Muscle layer of colon (tissue), 2 donors: ENCODE results near the gene HS2ST1.

Experiments used
- H3K27ac ChIP-seq: one replicate; pipeline ENCODE4 v1.7.0; 2013; ENCODE audit warnings: low read depth, mild to moderate bottlenecking, low read length, moderate library complexity
- H3K27me3 ChIP-seq, 2 donors: one replicate each; pipeline ENCODE4 v1.7.0; 2013; ENCODE audit warnings: low read length in 2 of 2, mild to moderate bottlenecking in 2 of 2; ENCODE audit not compliant: insufficient read depth in 2 of 2, control insufficient read depth in 1 of 2
- H3K36me3 ChIP-seq: one replicate; pipeline ENCODE4 v1.7.0; 2013; ENCODE audit warnings: mild to moderate bottlenecking, low read length; ENCODE audit not compliant: insufficient read depth
- H3K4me1 ChIP-seq: one replicate; pipeline ENCODE4 v1.7.0; 2013; ENCODE audit warnings: mild to moderate bottlenecking, low read length; ENCODE audit not compliant: insufficient read depth
- H3K4me3 ChIP-seq, 2 donors: one replicate each; pipeline ENCODE4 v1.7.0; 2013; ENCODE audit warnings: low read length in 2 of 2, low read depth in 1 of 2, mild to moderate bottlenecking in 1 of 2, moderate library complexity in 1 of 2
- H3K9ac ChIP-seq: one replicate; pipeline ENCODE4 v1.7.0; 2013; ENCODE audit warnings: low read length
- H3K9me3 ChIP-seq: one replicate; pipeline ENCODE4 v1.7.0; 2013; ENCODE audit warnings: mild to moderate bottlenecking, low read length
- donor health status: abdominal sarcoma.
- donor health status: Adenocarcinoma of cecum.

HS2ST1 gene

DNA sequence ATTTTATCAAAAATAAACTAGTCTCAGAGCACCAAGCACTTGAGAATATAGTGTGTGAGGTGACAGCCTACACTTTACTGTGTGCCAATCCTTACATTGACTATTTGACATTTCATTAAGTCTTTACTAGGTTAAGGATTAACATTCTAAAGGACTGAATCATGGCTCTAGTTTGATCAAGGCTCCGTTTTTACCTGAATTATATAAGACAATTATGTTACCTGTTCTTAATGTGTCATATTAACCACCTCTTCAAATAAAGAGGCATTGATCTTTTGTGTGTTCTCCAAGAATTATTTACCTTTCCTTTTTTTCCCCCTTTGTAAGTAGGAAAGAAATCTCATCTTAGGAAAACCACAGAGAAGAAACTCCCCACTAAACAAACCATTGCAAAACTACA lies 189.7 kb downstream of the HS2ST1 start:
- Histone ChIP-seq H3K9me3 (peaks cover 9% of the 10 kb centered on the region), H3K36me3 (peaks cover 8% of the 10 kb centered on the region), H3K4me3 (no peak overlapping the region), H3K27me3 (no peaks in the 10 kb centered on the region), H3K27ac (no peak overlapping the region), H3K4me1 (no peaks in the 10 kb centered on the region), H3K9ac (no peak overlapping the region)

DNA sequence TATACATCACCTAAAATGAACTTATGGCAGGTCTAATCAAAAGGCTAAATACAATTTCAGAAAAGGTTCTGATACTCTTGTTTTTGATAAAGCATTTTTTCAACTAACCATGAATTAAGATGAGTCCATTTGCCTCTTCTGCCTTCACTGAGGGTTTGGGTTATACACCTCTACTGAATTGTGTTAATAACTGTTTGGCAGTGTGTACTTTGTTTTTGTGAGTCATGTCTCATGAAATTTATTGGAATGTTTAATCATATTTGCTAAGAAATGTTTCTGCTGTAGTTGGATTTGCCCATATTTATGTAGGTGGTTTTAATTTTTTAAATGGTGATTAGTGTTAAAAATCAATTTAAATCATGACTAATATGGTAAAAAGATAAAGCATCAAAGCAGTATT lies 190.5 kb downstream of the HS2ST1 start:
- H3K9ac ChIP-seq: no peak overlapping the region
- peaks cover under 1% of the 10 kb centered on the region for H3K36me3 ChIP-seq
- H3K4me3 ChIP-seq: no peak overlapping the region
- no peak overlapping the region for H3K27ac ChIP-seq
- H3K27me3 ChIP-seq: no peaks in the 10 kb centered on the region
- H3K4me1 ChIP-seq: no peaks in the 10 kb centered on the region
- peaks cover 8% of the 10 kb centered on the region for H3K9me3 ChIP-seq

DNA sequence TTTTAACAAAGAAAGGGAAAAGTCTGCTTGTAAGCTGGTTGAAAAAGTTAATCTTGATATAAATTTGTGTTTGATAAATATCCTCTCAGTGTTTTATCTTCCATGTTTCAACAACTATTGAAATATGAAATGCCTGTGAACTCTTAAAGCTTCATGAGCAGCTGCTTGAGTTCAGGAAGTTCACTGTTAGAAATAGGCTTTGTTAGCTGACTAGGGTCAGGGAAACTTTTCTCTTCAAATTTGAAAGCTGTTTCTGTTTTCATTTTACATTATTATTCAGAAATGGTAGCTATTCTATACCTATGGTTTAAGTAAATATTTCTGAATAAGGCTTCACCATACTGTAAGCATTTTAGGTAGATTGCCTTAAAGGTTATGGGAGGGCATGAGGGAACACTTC lies 191.7 kb downstream of the HS2ST1 start:
- H3K36me3 ChIP-seq: no peaks in the 10 kb centered on the region
- H3K4me1 ChIP-seq: no peaks in the 10 kb centered on the region
- no peaks in the 10 kb centered on the region for H3K9me3 ChIP-seq
- H3K27ac ChIP-seq: no peak overlapping the region
- no peak overlapping the region for H3K4me3 ChIP-seq
- no peaks in the 10 kb centered on the region for H3K27me3 ChIP-seq
- H3K9ac ChIP-seq: no peak overlapping the region

DNA sequence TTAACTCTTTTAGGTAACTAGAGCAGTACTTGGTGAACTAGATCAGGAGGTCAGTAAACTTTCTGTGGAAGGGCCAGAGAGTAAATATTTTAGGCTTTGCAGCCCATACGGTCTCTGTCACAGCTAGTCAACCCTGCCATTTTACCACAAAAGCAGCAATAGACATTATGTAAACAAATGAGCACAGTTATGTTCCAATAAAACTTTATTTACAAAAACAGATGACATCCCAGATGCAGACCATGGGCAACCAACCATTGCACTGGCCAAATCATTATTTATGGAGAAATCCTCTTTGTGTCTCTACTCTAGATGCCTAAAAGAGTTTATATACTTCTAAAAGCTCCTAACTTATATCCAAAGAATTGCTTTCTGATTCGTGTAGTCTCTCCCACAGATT lies 192.4 kb downstream of the HS2ST1 start:
- Histone ChIP-seq H3K27ac (no peak overlapping the region), H3K4me3 (no peak overlapping the region)

DNA sequence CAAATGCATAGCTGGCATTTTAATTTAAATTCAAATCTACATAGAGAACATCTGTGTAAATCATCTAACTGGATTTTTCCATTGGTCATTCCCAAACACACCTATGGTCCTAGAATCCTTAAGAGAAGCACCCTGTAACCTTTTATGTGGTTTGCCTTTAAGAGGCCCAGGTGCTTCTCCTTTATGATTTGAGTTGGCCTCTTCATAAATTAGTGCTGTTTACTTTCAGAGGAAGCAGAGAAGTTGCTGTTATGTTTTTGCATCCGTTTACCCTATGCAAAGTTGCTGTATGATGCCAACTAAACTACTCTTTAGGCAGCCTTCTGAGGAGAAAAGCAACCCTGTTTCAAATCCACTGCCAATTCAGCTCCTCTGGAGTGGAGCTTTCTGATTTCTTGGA lies 193.8 kb downstream of the HS2ST1 start:
- no peaks in the 10 kb centered on the region for H3K4me1 ChIP-seq

More for the DNA sequence above, 192.4 kb downstream of the HS2ST1 start:
- Histone ChIP-seq H3K4me1 (no peaks in the 10 kb centered on the region), H3K9me3 (no peaks in the 10 kb centered on the region), H3K36me3 (no peaks in the 10 kb centered on the region), H3K27me3 (no peaks in the 10 kb centered on the region), H3K9ac (no peak overlapping the region)

DNA sequence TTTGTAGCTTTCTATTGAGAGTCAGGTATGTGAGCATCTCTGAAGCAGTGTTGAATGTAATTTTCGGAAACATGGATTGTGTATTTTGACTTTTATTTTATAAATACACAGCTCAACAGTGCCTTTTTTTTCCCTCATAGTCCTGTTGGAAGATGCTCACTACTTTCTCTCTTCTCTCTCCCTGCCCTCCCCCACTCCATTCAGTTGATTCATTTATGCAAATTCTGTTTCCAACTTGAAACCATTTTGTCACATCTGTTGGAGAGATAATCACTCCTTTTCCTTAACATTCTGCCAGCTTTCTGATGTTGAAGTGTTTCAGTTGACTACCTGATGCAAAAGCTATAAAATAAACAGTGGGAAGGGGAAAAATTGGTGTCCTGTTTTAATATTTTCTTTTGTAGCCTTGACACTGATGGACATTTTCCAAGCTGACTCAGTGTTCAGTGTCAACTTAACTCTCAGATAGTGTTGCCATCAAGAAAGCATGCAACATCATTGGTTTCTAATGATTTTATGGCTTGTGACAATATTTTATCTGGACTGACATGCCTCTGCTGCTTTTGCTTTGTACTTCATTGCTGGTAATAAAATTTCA lies 194.5 kb downstream of the HS2ST1 start:
- no peaks in the 10 kb centered on the region for H3K4me1 ChIP-seq
- H3K27me3 ChIP-seq: no peaks in the 10 kb centered on the region
- no peak overlapping the region for H3K27ac ChIP-seq
- H3K36me3 ChIP-seq: no peaks in the 10 kb centered on the region
- H3K9me3 ChIP-seq: no peaks in the 10 kb centered on the region
- no peak overlapping the region for H3K9ac ChIP-seq
- H3K4me3 ChIP-seq: no peak overlapping the region

More for the DNA sequence above, 193.8 kb downstream of the HS2ST1 start:
- Histone ChIP-seq H3K4me3 (no peak overlapping the region), H3K27me3 (no peaks in the 10 kb centered on the region), H3K27ac (no peak overlapping the region), H3K36me3 (no peaks in the 10 kb centered on the region), H3K9me3 (no peaks in the 10 kb centered on the region), H3K9ac (no peak overlapping the region)

DNA sequence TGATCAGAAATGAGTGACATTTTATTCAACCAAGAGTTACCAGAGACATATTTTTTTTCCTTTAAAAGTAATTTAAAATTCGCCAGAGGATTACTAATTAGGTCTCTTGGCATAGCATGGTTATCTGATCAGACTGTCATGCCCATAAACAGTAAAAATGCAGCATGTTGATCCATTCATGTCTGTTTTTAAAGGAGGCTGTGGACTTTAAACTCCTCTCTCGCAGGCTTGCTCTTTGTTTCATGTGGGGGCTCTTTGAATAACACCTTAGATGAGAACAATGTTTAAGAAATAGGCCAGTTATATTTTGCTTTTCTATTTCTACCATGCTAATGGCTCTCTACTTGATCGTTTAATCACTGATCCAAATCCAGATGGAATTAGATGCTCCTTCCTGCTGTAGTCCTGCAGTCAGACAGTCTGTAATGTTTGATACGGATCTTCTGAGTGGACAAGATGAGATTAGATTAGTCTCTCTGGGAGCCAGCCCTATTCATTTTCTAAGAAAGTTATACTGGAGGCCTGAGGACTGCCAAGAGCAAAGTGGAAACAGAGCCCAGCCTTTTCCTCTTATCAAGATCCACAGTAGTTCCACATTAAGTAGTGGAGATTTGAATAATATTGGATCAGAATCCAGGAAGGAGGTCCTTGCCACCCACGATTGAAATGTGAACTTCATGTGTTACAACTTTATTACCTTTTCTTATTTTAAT lies 197.4 kb downstream of the HS2ST1 start:
- no peak overlapping the region for H3K4me3 ChIP-seq
- H3K4me1 ChIP-seq: no peaks in the 10 kb centered on the region
- H3K36me3 ChIP-seq: no peaks in the 10 kb centered on the region
- no peaks in the 10 kb centered on the region for H3K9me3 ChIP-seq
- H3K27me3 ChIP-seq: no peaks in the 10 kb centered on the region
- no peak overlapping the region for H3K27ac ChIP-seq
- no peak overlapping the region for H3K9ac ChIP-seq

DNA sequence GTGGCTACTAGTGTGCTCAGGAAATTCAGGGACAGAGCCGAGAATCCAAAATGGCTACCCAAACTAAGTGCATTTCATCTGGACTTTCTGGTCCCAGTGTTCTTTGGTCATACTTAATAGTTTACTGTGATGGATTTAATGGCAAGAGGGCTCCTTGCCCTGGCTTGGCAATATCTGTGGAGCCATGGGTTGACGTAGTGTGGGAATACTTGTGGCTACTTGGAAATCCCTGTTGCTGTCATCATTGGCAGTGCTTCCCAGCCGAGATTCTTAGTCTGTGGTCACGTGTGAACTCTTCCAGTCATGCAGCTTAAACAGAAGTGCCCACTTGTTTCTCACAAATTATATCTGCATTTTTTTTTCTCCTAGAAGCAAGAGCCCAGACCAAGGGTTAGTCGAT lies 198.9 kb downstream of the HS2ST1 start:
- no peaks in the 10 kb centered on the region for H3K36me3 ChIP-seq
- H3K27me3 ChIP-seq: no peaks in the 10 kb centered on the region
- no peaks in the 10 kb centered on the region for H3K4me1 ChIP-seq
- no peak overlapping the region for H3K9ac ChIP-seq
- no peak overlapping the region for H3K27ac ChIP-seq
- no peak overlapping the region for H3K4me3 ChIP-seq
- no peaks in the 10 kb centered on the region for H3K9me3 ChIP-seq

DNA sequence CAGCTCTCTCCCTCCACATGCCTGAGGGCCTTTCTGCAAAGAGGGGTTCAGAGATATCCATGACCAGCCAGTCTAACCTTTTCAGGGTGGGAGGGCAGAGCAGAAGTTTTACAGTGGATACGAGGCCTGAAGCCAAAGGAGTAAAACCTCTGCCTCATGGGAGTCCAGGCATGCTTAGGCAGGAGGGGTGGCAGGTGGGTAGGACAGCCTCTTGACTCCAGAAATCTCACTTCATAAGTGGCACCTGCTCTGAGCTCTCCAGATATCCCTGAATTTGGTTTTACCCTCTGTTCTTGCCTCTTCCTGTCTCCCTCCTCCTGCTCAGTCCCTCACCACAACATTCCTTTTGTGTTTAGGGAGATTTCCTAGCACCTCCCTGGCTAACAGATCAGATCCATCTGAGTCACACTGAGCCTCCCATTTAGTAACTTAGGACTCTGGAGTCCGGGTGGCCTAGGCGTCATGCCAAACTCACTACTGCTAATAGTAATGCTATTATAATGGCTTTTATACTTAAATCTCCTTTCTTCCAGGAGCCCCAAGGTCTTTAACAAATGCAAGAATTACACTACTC lies 201.0 kb downstream of the HS2ST1 start:
- no peaks in the 10 kb centered on the region for H3K9me3 ChIP-seq
- no peak overlapping the region for H3K4me3 ChIP-seq
- no peaks in the 10 kb centered on the region for H3K4me1 ChIP-seq
- no peaks in the 10 kb centered on the region for H3K36me3 ChIP-seq
- no peaks in the 10 kb centered on the region for H3K27me3 ChIP-seq
- no peak overlapping the region for H3K9ac ChIP-seq
- no peak overlapping the region for H3K27ac ChIP-seq

DNA sequence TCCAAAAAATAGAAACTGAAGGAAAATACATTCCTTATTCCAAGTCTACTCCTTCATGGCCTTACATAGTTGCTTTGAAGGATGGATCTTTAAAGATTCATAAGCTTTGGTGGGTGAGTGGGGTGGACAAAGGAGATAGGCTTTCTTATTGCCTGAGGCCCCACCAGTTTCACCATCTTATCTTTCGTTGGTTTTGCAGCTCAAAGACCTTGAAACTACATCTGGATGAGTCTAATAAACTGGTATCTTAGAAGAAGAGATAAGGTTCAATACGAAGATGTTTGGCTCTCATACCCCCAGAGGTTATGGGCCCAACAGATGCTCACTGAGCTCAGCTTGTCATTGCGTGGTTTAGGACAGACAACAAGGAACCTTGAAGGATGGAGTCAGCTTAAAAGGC lies 201.5 kb downstream of the HS2ST1 start:
- H3K9ac ChIP-seq: no peak overlapping the region
- H3K36me3 ChIP-seq: no peaks in the 10 kb centered on the region
- H3K9me3 ChIP-seq: no peaks in the 10 kb centered on the region
- no peak overlapping the region for H3K27ac ChIP-seq
- H3K4me3 ChIP-seq: no peak overlapping the region
- H3K4me1 ChIP-seq: no peaks in the 10 kb centered on the region
- no peaks in the 10 kb centered on the region for H3K27me3 ChIP-seq

DNA sequence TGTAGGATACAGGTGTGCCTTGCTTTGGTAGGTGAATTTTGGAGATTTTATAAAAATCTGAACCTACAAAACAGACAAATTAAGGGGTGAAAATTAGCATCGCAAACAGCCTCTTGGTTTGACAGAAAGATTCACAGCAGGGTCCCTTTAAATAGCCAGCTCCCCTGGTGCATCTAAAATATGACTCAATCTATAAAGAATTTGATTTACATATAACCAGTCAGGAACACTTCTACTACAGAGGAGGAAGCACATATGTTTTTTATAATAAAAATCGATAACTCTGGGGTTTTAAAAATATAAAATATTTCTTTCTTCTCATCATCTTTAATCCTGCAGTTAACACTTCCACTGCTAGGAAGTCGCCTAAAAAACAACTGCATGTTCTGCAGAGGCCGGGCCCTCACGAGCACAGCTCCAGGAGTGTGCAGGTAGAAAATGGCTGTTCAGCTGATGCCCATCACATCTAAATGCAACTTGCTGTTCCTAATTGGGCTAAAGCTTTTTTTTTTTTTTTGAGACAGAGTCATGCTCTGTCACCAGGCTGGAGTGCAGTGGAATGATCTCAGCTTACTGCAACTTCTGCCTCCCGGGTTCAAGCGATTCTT lies 203.4 kb downstream of the HS2ST1 start:
- no peaks in the 10 kb centered on the region for H3K36me3 ChIP-seq
- H3K9me3 ChIP-seq: no peaks in the 10 kb centered on the region
- no peaks in the 10 kb centered on the region for H3K4me1 ChIP-seq
- no peak overlapping the region for H3K4me3 ChIP-seq
- H3K27me3 ChIP-seq: no peaks in the 10 kb centered on the region
- no peak overlapping the region for H3K27ac ChIP-seq
- no peak overlapping the region for H3K9ac ChIP-seq
